Activated CD4-positive, alpha-beta T cell treated with anti-CD3 and anti-CD28 coated beads, Interleukin-2, amount 50 U/mL, for 24 hours (primary cell): ENCODE data around the gene CARD10.

Experiments used
- DNase-seq, 2 donors: peaks; one replicate each; pipeline ENCODE4 v3.0.0-alpha.2; 2020; ENCODE audit warnings: low read depth in 1 of 2, low spot score in 1 of 2

CARD10 gene

DNA sequence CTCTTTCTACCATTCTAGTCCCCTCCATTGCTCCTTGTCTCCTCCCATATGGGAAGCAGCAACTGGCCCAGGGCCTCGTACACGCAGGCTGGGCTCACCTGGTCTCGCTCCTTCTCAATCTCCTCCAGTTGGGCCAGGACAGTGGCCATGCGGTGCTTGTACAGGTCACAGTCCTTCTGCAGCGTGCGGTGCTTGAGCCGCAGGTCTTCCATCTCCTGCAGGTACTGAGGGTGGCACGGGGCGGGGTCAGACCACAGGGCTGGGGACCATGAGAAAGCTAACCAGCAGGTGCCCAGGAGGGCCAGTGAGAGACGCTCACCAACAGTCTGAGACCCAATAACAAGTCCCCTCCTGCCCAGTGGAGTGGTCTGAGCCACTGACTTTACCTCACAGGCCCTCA is 11.5 kb downstream of the CARD10 start:
- no peak for DNase-seq

DNA sequence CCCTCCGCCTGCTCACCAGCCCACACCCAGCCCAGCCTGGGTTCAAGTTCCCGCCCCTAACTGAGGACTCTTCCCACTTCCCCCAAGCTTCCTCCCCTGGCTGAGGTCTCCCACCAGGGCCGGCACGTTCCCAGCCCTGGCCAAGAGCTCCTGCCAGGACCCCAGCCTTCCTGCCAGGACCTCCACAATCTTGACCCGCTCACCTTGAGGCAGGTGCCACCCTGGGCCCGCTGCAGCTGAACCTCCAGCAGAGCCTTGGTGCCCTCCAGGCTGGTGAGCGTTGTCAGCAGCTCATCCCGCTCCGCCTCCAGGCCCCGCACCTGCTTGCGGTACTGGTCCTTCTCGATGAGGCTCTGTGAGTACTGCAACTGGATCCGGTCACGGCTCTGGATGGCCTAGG is 13.2 kb downstream of the CARD10 start:
- no peak for DNase-seq

DNA sequence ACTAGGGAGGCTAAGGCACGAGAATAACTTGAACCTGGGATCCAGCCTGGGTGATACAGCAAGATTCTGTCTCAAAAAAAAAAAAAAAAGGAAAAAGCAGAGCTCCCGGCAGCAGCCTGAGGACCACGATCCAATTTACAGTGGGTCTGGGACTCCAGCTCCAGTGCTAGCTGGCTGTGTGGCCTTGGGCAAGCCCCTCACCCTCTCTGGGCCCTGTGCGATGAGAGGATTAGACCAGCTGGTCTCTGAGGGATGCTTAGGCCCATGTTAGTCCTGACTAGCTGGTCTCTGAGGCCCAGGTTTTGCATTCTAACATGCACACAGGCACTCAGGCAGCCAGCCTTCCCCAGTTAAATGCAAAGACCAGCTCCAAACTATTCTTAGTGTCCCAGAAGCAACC is 13.7 kb downstream of the CARD10 start:
- DNase-seq = no peak

DNA sequence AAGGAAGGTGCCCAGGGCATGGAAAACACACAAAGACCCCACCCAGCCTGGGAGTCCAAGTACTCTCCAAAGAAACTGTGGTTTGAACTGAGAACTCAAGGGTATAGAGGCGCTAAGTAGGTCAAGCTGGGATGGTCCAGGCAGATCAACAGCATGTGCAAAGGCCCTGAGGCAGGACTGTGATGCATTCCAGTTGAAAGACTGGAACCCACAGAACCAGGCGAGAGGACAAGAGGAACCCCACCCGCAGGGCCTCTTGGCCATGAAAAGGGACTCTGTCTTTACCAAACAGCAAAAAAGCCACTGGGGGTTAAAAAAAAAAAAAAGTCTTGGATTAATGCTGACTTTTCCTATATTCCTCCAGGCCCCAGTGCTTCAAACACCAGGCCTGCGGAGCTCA is 14.3 kb downstream of the CARD10 start:
- DNase-seq = no peak

DNA sequence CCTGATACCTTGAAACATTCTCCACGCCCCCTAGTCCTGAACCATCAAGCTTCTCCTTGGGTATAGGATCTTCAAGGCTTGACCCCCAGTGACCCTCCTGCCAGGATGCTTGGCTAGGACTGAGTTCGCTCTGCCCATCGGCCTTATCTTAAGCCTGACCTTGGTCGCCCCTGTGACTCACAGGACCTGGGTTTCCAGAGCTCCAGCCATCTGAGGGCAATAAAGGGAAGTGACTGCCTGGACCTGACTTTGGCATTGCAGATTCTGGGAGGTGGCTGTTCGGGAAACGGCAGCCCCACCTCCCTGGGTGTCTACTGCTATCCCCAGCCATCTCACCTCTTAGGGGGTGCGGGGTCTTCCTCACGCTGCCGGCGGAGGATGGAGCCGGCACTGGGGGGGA is 15.4 kb downstream of the CARD10 start:
- DNase-seq = no peak

DNA sequence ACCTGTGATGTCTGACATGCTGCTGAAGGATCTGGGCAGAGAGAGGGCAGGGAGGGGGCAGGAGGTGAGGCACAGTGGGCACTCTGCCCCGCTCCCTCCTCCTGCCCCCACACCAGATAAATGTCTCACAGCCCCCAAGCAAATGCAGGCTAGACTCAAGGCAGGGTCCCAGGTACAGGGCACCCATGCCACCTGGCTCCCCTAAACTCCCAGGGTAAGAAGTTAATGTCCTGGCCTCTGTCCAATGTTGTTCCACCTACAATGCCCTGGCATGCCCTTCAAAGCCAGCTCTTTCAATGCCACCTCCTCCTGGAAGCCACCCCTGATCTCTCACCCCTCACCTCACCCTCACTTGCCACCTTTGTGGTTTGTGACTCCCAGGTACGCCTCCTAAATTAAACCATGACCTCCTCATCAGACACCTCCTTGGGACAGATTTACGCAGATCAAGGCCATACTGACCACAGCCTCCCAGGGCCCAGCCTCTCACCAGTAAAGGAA is 16.0 kb downstream of the CARD10 start:
- DNase-seq = no peak

GRCh38 chr22:37502342-37503182 is 16.7 kb downstream of the CARD10 start:
- DNase-seq = no peak

DNA sequence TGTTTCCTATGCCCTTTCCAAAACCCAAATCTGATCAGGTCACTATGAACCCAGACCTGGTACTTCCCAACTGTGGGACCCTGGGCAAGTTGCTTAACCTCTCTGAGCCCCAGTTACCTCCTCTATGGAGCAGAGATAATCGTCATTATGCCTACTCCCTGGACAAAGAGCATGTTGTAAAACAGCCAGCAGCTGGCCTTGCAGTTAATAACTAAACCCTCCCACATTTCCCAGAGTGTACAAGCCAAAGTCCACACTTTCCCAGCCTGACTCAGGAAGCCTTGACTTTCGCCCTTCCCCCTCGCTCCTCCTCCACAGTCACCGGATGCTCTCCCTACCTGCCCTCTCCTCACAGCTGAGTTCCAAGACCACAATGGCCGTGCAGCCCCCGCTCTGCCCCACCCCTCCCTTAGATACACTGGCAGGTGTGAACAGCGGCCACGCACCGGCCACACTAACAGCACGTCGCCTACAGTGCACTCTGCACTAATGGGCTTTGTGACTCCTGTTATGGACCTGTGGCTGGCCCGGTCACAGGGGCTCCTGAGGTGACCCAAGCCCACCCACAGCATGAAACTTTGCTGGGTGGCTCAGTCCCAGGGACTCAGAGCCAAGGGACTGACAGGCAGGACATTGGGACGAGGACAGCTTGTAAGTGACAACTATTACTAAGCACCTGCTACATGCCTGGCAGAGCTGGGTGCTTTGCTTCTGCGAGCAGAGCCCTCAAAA is 17.4 kb downstream of the CARD10 start:
- no peak for DNase-seq

- DNase-seq = no peak
Measured at GRCh38 chr22:37500745-37501609, 18.2 kb downstream of the CARD10 start.

DNA sequence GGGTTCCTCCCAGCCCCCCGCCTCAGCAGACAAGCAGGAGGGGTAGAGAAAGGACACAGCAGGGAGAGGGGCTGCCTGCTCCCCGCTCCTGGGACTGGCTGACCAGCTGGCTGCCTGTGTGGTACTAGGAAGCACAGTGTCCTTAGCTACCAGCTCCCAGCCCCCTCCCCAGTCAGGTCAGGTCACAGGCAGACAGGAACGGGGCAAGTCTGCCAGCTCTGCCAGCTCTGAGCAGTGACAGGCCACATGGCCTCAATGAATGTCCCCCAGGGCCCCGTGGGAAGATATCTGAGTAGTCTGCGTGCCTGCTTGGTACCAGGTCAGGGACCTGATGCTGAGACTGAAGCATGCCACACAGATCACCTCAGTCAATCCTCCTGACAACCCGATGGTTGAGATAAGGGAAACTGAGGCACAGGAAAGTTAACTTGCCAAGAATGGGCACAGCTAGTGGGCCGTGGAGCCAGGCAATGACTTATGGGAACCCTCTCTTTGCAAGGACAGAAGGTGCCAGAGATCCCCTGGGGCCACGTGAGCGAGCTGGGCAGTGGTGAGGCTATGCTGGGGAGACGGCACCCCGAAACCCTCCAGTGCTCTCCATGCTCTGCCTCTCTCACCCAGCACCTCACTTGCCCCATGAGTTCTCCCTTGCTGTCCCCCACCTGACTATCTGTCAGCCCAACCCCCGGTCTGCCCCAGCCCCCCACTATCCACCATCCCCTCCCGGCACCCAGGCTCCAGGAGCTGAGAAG is 19.2 kb downstream of the CARD10 start:
- DNase-seq = no peak

- no peak for DNase-seq
Measured at GRCh38 chr22:37499027-37499707, 20.0 kb downstream of the CARD10 start.

- peak; percentile 46 for DNase-seq
Measured at GRCh38 chr22:37498289-37498909, 20.8 kb downstream of the CARD10 start.

- no peak for DNase-seq
Measured at GRCh38 chr22:37497062-37497599, 22.1 kb downstream of the CARD10 start.

DNA sequence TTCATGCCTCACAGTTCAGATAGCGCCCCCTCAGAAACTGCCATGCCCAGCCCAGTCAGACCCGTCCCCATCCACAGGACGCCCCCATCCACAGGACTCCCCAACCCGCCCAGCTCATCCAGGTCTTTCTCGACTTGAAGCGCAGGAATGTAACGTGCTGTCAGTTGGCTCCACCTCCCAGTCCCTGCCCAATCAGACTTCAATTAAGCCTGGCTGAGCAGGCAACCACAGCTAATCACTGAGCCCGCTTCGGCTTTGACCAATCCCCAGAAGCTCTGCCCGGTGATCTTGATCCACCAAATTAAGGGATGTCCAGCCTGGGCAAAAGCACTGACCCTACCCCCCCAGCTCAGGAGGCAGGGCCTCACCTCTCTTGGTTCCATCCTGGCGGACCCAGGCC is 22.6 kb downstream of the CARD10 start:
- no peak for DNase-seq

DNA sequence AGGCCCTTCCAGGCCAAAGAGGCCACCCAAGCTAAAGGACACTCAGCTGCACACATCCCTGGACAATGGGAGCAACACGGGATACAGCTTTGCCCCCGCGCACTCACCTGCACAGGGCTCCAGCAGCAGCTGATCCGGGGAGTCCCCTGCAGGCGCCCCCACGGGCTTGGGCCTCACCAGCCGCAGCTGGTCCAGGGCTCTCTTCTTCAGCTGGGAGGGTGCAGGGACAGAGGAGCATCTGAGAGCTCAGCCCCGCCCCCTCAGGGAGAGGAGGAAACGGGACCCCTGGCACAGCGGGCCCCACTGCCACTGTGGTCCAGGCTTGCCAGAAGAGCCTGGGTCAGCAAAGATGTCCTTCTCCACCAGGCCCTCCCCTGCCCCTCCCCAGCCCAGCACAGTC is 25.2 kb downstream of the CARD10 start:
- DNase-seq = no peak

- DNase-seq = peak in 1 of 2 donors; percentile 35
Measured at GRCh38 chr22:37492428-37493344, 26.5 kb downstream of the CARD10 start.

GRCh38 chr22:37491559-37492427 is 27.4 kb downstream of the CARD10 start:
- no peak for DNase-seq
